SW 1271 (cell line): ENCODE measurements around the gene RUNDC1.

Experiments
- DNase-seq, 2 experiments: peaks; one replicate each; lab custom pipeline; 2025; lab: John Stamatoyannopoulos, UW

The RUNDC1 gene

GRCh38 chr17:43018932-43019331, 38.6 kb downstream of the RUNDC1 start:
- no peak for DNase-seq

GRCh38 chr17:43019418-43019817, 39.1 kb downstream of the RUNDC1 start:
- no peak for DNase-seq

- DNase-seq, result no peak
These were observed 39.8 kb downstream of the RUNDC1 start for GRCh38 chr17:43020030-43020621.

- peak in 1 of 2 experiments; percentile 52 for DNase-seq
These were observed 40.7 kb downstream of the RUNDC1 start for GRCh38 chr17:43020789-43021740.

GRCh38 chr17:43021741-43022512, 41.6 kb downstream of the RUNDC1 start, which contains the start of gene VAT1:
VAT1 (minus strand) TSS chr17:43022385; CDS start chr17:43022322, 63 bp downstream.
- peak; percentile 36 to 81 for DNase-seq

- peak; percentile 77 to 87 for DNase-seq
These were observed 44.3 kb downstream of the RUNDC1 start, which contains the start of gene RND2 for GRCh38 chr17:43024407-43025289. RND2 (plus strand) TSS chr17:43025231; CDS start chr17:43025348, 117 bp downstream.

GRCh38 chr17:43025290-43025657, 44.9 kb downstream of the RUNDC1 start:
- DNase-seq, result no peak

- no peak for DNase-seq
These were observed 45.6 kb downstream of the RUNDC1 start for GRCh38 chr17:43025766-43026537.

- no peak for DNase-seq
These were observed 46.2 kb downstream of the RUNDC1 start for GRCh38 chr17:43026595-43026994.

- no peak for DNase-seq
These were observed 47.0 kb downstream of the RUNDC1 start for GRCh38 chr17:43027091-43028032.

- no peak for DNase-seq
These were observed 48.0 kb downstream of the RUNDC1 start for GRCh38 chr17:43028221-43028861.

GRCh38 chr17:43030137-43030767, 49.9 kb downstream of the RUNDC1 start:
- DNase-seq, result no peak

- DNase-seq, result no peak
These were observed 51.3 kb downstream of the RUNDC1 start for GRCh38 chr17:43031666-43032065.

- DNase-seq, result no peak
These were observed 53.9 kb downstream of the RUNDC1 start for GRCh38 chr17:43033948-43034881.

- DNase-seq, result no peak
These were observed 54.5 kb downstream of the RUNDC1 start for GRCh38 chr17:43034894-43035293.

- DNase-seq, result no peak
These were observed 59.3 kb downstream of the RUNDC1 start for GRCh38 chr17:43039646-43040045.

GRCh38 chr17:43040655-43041054, 60.3 kb downstream of the RUNDC1 start:
- DNase-seq, result no peak
